Neuronal stem cell (in vitro differentiated cells): ENCODE measurements around the gene ATG4B.
A peak's percentile ranks its signal among the peaks of the same experiment; 100 is the strongest.

Source experiments
- DNase-seq: peaks from one replicate; pipeline ENCODE4 v3.0.0-alpha.2; 2013; ENCODE audit warnings: low spot score
- H2AFZ ChIP-seq: one replicate; pipeline ENCODE4 v1.6.1; 2013; ENCODE audit warnings: mild to moderate bottlenecking, low read length, inconsistent platforms
- H2AK5ac ChIP-seq: 2 replicates; pipeline ENCODE4 v1.6.1; 2013; ENCODE audit warnings: low read depth, mild to moderate bottlenecking, inconsistent platforms, low read length, moderate library complexity, mixed read lengths
- H2BK120ac ChIP-seq: 2 replicates; pipeline ENCODE4 v1.6.1; 2013; ENCODE audit warnings: low read depth, mild to moderate bottlenecking, inconsistent platforms, low read length, moderate library complexity, mixed read lengths
- H2BK12ac ChIP-seq: one replicate; pipeline ENCODE4 v1.6.1; 2013; ENCODE audit warnings: low read length, inconsistent platforms
- H2BK15ac ChIP-seq: 2 replicates; pipeline ENCODE4 v1.6.1; 2013; ENCODE audit warnings: mild to moderate bottlenecking, low read length, inconsistent platforms, mixed read lengths
- H2BK5ac ChIP-seq: one replicate; pipeline ENCODE4 v1.6.1; 2013; ENCODE audit warnings: inconsistent platforms, mild to moderate bottlenecking, low read length, moderate library complexity
- H3K14ac ChIP-seq: one replicate; pipeline ENCODE4 v1.6.1; 2013; ENCODE audit warnings: low read length, inconsistent platforms
- H3K18ac ChIP-seq: 2 replicates; pipeline ENCODE4 v1.6.1; 2013; ENCODE audit warnings: low read length, inconsistent platforms
- H3K23ac ChIP-seq: 2 replicates; pipeline ENCODE4 v1.6.1; 2013; ENCODE audit warnings: low read depth, mild to moderate bottlenecking, mixed read lengths, low read length, inconsistent platforms; ENCODE audit not compliant: poor library complexity
- H3K27ac ChIP-seq: replicated peaks from 3 replicates; pipeline ENCODE4 v1.5.1; 2013; ENCODE audit warnings: low read length, inconsistent platforms
- H3K27me3 ChIP-seq, 3 experiments: 2 replicates each; pipeline ENCODE4 v1.6.1; 2013; ENCODE audit warnings: low read length in 3 of 3, mild to moderate bottlenecking in 2 of 3, inconsistent platforms in 1 of 3, low read depth in 1 of 3, mixed read lengths in 1 of 3, moderate library complexity in 1 of 3; ENCODE audit not compliant: control insufficient read depth in 3 of 3, insufficient read depth in 3 of 3
- H3K36me3 ChIP-seq, 2 donors: replicated peaks in 1 of 2; 2 replicates each; pipeline ENCODE4 v1.6.1; 2013; ENCODE audit warnings: low read length in 2 of 2; ENCODE audit not compliant: control insufficient read depth in 2 of 2, insufficient read depth in 2 of 2
- H3K4ac ChIP-seq: 2 replicates; pipeline ENCODE4 v1.6.1; 2013; ENCODE audit warnings: inconsistent platforms, mild to moderate bottlenecking, low read length, moderate library complexity
- H3K4me1 ChIP-seq, 2 donors: 1 replicate in 1 of 2; 2 replicates in 1 of 2; pipeline ENCODE4 v1.6.1; 2013; ENCODE audit warnings: low read length in 2 of 2, low read depth in 1 of 2; ENCODE audit not compliant: control insufficient read depth in 2 of 2, insufficient read depth in 1 of 2
- H3K4me2 ChIP-seq: one replicate; pipeline ENCODE4 v1.6.1; 2013; ENCODE audit warnings: mild to moderate bottlenecking, low read length, inconsistent platforms; ENCODE audit not compliant: insufficient read depth, poor library complexity, severe bottlenecking
- H3K4me3 ChIP-seq, 2 donors: 2 replicates each; pipeline ENCODE4 v1.5.1; 2013; ENCODE audit warnings: low read length in 2 of 2, mild to moderate bottlenecking in 2 of 2, inconsistent platforms in 1 of 2, moderate library complexity in 1 of 2
- H3K79me1 ChIP-seq: one replicate; pipeline ENCODE4 v1.6.1; 2013; ENCODE audit warnings: low read depth, mild to moderate bottlenecking, inconsistent platforms, low read length, moderate library complexity
- H3K9ac ChIP-seq: one replicate; pipeline ENCODE4 v1.6.1; 2013; ENCODE audit warnings: mild to moderate bottlenecking, low read depth, low read length, inconsistent platforms; ENCODE audit not compliant: poor library complexity
- H3K9me3 ChIP-seq, 2 donors: replicated peaks in 1 of 2; 2 replicates each; pipeline versions ENCODE3 to v1.6.1; 2013; ENCODE audit warnings: low read length in 2 of 2, mild to moderate bottlenecking in 2 of 2, inconsistent platforms in 1 of 2, low read depth in 1 of 2, mixed read lengths in 1 of 2, moderate library complexity in 1 of 2; ENCODE audit not compliant: control insufficient read depth in 2 of 2, insufficient read depth in 1 of 2
- H4K8ac ChIP-seq: one replicate; pipeline ENCODE4 v1.6.1; 2013; ENCODE audit warnings: low read depth, mild to moderate bottlenecking, inconsistent platforms, low read length, moderate library complexity
- H4K91ac ChIP-seq: one replicate; pipeline ENCODE4 v1.6.1; 2013; ENCODE audit warnings: low read length, low read depth, mild to moderate bottlenecking, inconsistent platforms; ENCODE audit not compliant: poor library complexity
- WGBS, 2 donors: extraction: QIAGEN DNeasy Blood & Tissue Kit; methylation state at CpG; one replicate each; pipeline ENCODE4 v1.1.7; 2013; ENCODE audit warnings: missing lambda C conversion rate in 2 of 2, mixed read lengths in 1 of 2; ENCODE audit not compliant: insufficient read length in 2 of 2, insufficient replicate concordance in 1 of 2; ENCODE audit errors: extremely low coverage in 2 of 2; 5-methylcytosine and 5-hydroxymethylcytosine counted together

Gene ATG4B

GRCh38 chr2:241653210-241653750 is 15.8 kb downstream of the ATG4B start:
- Histone ChIP-seq H4K91ac (no peak overlapping the region), H2BK15ac (no peak overlapping the region), H2AK5ac (no peak overlapping the region), H3K27me3 (no peaks in the 10 kb centered on the region), H2BK120ac (no peak overlapping the region), H2BK12ac (no peak overlapping the region), H3K4me2 (no peak overlapping the region), H3K23ac (peak overlapping the region; percentile 16), H3K9ac (no peak overlapping the region), H3K9me3 (no peaks in the 10 kb centered on the region), H2BK5ac (no peak overlapping the region), H3K4me3 (peak overlapping the region in 1 of 2 donors; percentile 13), H3K4me1 (no peaks in the 10 kb centered on the region), H3K36me3 (peaks cover 39 to 75% of the 10 kb centered on the region in 2 donors), H4K8ac (no peak overlapping the region), H3K18ac (no peak overlapping the region), H3K14ac (no peak overlapping the region), H3K79me1 (peaks cover 19% of the 10 kb centered on the region), H2AFZ (no peak overlapping the region), H3K4ac (no peak overlapping the region), H3K27ac (no peak overlapping the region)
- no peak for DNase-seq
- WGBS, 2 donors, result no CpG with 5 or more reads among the region's 13 CpGs

- H2BK5ac ChIP-seq, result no peak overlapping the region
- H2AK5ac ChIP-seq, result no peak overlapping the region
- no peak overlapping the region for H4K91ac ChIP-seq
- no peak overlapping the region for H3K4ac ChIP-seq
- peaks cover 48 to 88% of the 10 kb centered on the region in 2 donors for H3K36me3 ChIP-seq
- no peak overlapping the region for H3K18ac ChIP-seq
- no peak overlapping the region for H3K14ac ChIP-seq
- H3K27me3 ChIP-seq, result no peaks in the 10 kb centered on the region
- no peak overlapping the region for H4K8ac ChIP-seq
- no peaks in the 10 kb centered on the region for H3K9me3 ChIP-seq
- H3K4me2 ChIP-seq, result no peak overlapping the region
- no peak overlapping the region for H2BK15ac ChIP-seq
- no peaks in the 10 kb centered on the region for H3K4me1 ChIP-seq
- DNase-seq, result no peak
- H2AFZ ChIP-seq, result no peak overlapping the region
- H3K4me3 ChIP-seq, result no peak overlapping the region
- no CpG with 5 or more reads among the region's 12 CpGs for WGBS, 2 donors
- H3K27ac ChIP-seq, result no peak overlapping the region
- H2BK120ac ChIP-seq, result no peak overlapping the region
- H3K9ac ChIP-seq, result no peak overlapping the region
- peaks cover 15% of the 10 kb centered on the region for H3K79me1 ChIP-seq
- H2BK12ac ChIP-seq, result no peak overlapping the region
- no peak overlapping the region for H3K23ac ChIP-seq
These were observed 17.1 kb downstream of the ATG4B start for GRCh38 chr2:241654551-241654950.

- Histone ChIP-seq H3K4me3 (no peak overlapping the region), H3K4me1 (no peaks in the 10 kb centered on the region), H3K27me3 (no peaks in the 10 kb centered on the region), H4K8ac (no peak overlapping the region), H3K9me3 (no peaks in the 10 kb centered on the region), H2AK5ac (no peak overlapping the region), H4K91ac (no peak overlapping the region), H3K36me3 (peaks cover 48 to 91% of the 10 kb centered on the region in 2 donors), H3K79me1 (peaks cover 13% of the 10 kb centered on the region), H2BK12ac (no peak overlapping the region), H2AFZ (no peak overlapping the region), H2BK15ac (no peak overlapping the region), H2BK5ac (no peak overlapping the region), H3K14ac (no peak overlapping the region), H3K4ac (no peak overlapping the region), H3K9ac (no peak overlapping the region), H3K18ac (no peak overlapping the region), H3K27ac (no peak overlapping the region), H3K4me2 (no peak overlapping the region), H3K23ac (no peak overlapping the region), H2BK120ac (no peak overlapping the region)
- WGBS, 2 donors, result no CpG with 5 or more reads among the region's 17 CpGs
- DNase-seq, result no peak
These were observed 18.2 kb downstream of the ATG4B start for GRCh38 chr2:241655516-241656189.

- Histone ChIP-seq H2BK15ac (no peak overlapping the region), H3K79me1 (peaks cover 13% of the 10 kb centered on the region), H4K8ac (no peak overlapping the region), H3K14ac (no peak overlapping the region), H3K27ac (no peak overlapping the region), H2BK12ac (no peak overlapping the region), H2BK120ac (no peak overlapping the region), H3K9me3 (no peaks in the 10 kb centered on the region), H3K18ac (no peak overlapping the region), H3K4me3 (no peak overlapping the region), H3K9ac (no peak overlapping the region), H3K27me3 (no peaks in the 10 kb centered on the region), H4K91ac (no peak overlapping the region), H2AFZ (no peak overlapping the region), H3K36me3 (peaks cover 53 to 91% of the 10 kb centered on the region in 2 donors), H2BK5ac (no peak overlapping the region), H3K4ac (no peak overlapping the region), H3K4me2 (no peak overlapping the region), H2AK5ac (no peak overlapping the region), H3K23ac (no peak overlapping the region), H3K4me1 (no peaks in the 10 kb centered on the region)
- no peak for DNase-seq
- whole genome bisulfite sequencing, 2 donors, result no CpG with 5 or more reads among the region's 13 CpGs
These were observed 18.8 kb downstream of the ATG4B start for GRCh38 chr2:241656190-241656741.
